Activated CD8-positive, alpha-beta T cell treated with anti-CD3 and anti-CD28 coated beads, Interleukin-2, amount 10 ng/mL, durations not matched to agents 7 days and 5 days (primary cell): ENCODE measurements around the gene ALS2CL. TPM values are rescaled to one million over a fixed set of nuclear protein-coding genes. Genes with fewer than 3 reads are reported as not detected.

Source experiments
- ATAC-seq: fragments of 150-1000 bp; cut with Tn5 transposase; one replicate; pipeline ENCODE4 v1.10.0; 2021; ENCODE audit warnings: moderate library complexity
- CTCF ChIA-PET: fragments of 350-600 bp; sonication (Branson Sonifier 250); formaldehyde crosslinking; loops from one replicate; lab custom pipeline; 2021; ENCODE audit warnings: antibody characterized with exemption; lab: Charles Lee
- POLR2A ChIA-PET: fragments of 350-600 bp; sonication (Branson Sonifier 250); formaldehyde crosslinking; loops from one replicate; lab custom pipeline; 2021; ENCODE audit warnings: antibody characterized with exemption; lab: Charles Lee
- DNase-seq: peaks from one replicate; pipeline ENCODE4 v3.0.0-alpha.2; 2020
- H3K27ac Mint-ChIP-seq: one replicate; pipeline ENCODE4 v1.8.0; 2021; ENCODE audit warnings: mild to moderate bottlenecking, mixed read lengths
- H3K27me3 Mint-ChIP-seq: one replicate; pipeline ENCODE4 v1.8.0; 2021; ENCODE audit warnings: low read depth, mixed read lengths
- H3K36me3 Mint-ChIP-seq: one replicate; pipeline ENCODE4 v1.8.0; 2021; ENCODE audit warnings: low read depth, mixed read lengths
- H3K4me1 Mint-ChIP-seq: one replicate; pipeline ENCODE4 v1.8.0; 2021; ENCODE audit warnings: low read depth, mixed read lengths
- H3K4me3 Mint-ChIP-seq: one replicate; pipeline ENCODE4 v1.8.0; 2021; ENCODE audit warnings: mild to moderate bottlenecking, mixed read lengths
- H3K9me3 Mint-ChIP-seq: one replicate; pipeline ENCODE4 v1.8.0; 2022; ENCODE audit warnings: mixed read lengths; ENCODE audit not compliant: insufficient read depth
- total RNA-seq, 2 experiments: library from RNA; stranded (reverse); gene quantifications; one replicate each; pipeline ENCODE4 v1.2.3, GENCODE V29; 2021

ALS2CL gene
- total RNA-seq, 2 experiments from 2014 or later, result 1.3 to 1.4 TPM

- H3K36me3 Mint-ChIP-seq, result no peaks in the 10 kb centered on the region
- POLR2A ChIA-PET, result interaction anchor here (0.6 kb wide), 1 partner anchor 635 kb away, joined by 4 read pairs; no protein-coding TSS in a partner anchor
- DNase-seq (no peak), ATAC-seq (no peak)
- no peak overlapping the region for H3K27ac Mint-ChIP-seq
- H3K27me3 Mint-ChIP-seq, result no peaks in the 10 kb centered on the region
- H3K4me3 Mint-ChIP-seq, result no peak overlapping the region
- no peaks in the 10 kb centered on the region for H3K4me1 Mint-ChIP-seq
- CTCF ChIA-PET, result no interaction called here
- no peaks in the 10 kb centered on the region for H3K9me3 Mint-ChIP-seq
These were observed 21.7 kb downstream of the ALS2CL start for GRCh38 chr3:46671541-46672348.

DNA sequence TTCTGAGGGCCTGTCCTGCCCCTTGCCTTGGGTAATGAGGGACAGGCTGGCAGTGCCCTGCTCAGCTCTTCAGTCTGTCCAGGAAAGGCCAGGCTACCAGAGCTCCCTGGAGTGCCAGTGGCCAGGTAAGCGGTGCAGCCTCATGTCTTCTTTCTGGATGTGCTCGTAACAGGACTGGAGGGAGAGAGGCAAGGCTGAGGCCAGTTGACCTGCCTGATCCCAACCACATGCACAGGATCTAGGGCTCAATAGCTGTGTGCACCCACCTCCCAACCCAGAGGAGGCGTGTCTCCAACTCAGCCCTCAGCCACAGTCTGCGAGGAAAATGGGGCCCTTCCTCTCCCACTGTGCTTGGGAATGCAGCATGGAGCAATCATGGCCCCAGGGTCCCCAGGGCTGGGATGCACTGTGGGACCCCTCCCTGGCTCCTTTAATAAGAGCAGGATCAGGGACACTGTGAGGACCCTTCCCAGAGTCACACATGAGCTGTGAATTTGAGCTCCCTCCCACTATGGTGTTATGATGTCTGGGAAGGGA lies 22.5 kb downstream of the ALS2CL start:
- DNase-seq, result no peak
- ChIA-PET CTCF (no interaction called here), POLR2A (no interaction called here)
- H3K36me3 Mint-ChIP-seq, result no peaks in the 10 kb centered on the region
- no peak for ATAC-seq
- H3K9me3 Mint-ChIP-seq, result no peaks in the 10 kb centered on the region
- no peaks in the 10 kb centered on the region for H3K4me1 Mint-ChIP-seq
- H3K27me3 Mint-ChIP-seq, result no peaks in the 10 kb centered on the region
- no peak overlapping the region for H3K27ac Mint-ChIP-seq
- no peak overlapping the region for H3K4me3 Mint-ChIP-seq

- DNase-seq (no peak), ATAC-seq (no peak)
- Mint-ChIP-seq H3K4me1 (no peaks in the 10 kb centered on the region), H3K27ac (no peak overlapping the region), H3K9me3 (no peaks in the 10 kb centered on the region), H3K27me3 (no peaks in the 10 kb centered on the region), H3K4me3 (no peak overlapping the region), H3K36me3 (no peaks in the 10 kb centered on the region)
- POLR2A ChIA-PET, result no interaction called here
- CTCF ChIA-PET, result no interaction called here
These were observed 23.2 kb downstream of the ALS2CL start for GRCh38 chr3:46670000-46670890.

GRCh38 chr3:46669191-46669999 lies 24.1 kb downstream of the ALS2CL start:
- Mint-ChIP-seq H3K4me3 (no peak overlapping the region), H3K27me3 (no peaks in the 10 kb centered on the region), H3K4me1 (no peaks in the 10 kb centered on the region), H3K9me3 (no peaks in the 10 kb centered on the region), H3K27ac (no peak overlapping the region), H3K36me3 (no peaks in the 10 kb centered on the region)
- ChIA-PET CTCF (interaction anchor here (1.2 kb wide), 1 partner anchor 40 kb away, joined by 3 read pairs; no protein-coding TSS in a partner anchor), POLR2A (no interaction called here)
- ATAC-seq (no peak), DNase-seq (no peak)

- CTCF ChIA-PET, result interaction anchor here (1.2 kb wide), 1 partner anchor 39 kb away, joined by 3 read pairs; no protein-coding TSS in a partner anchor
These were observed 24.9 kb downstream of the ALS2CL start for GRCh38 chr3:46668591-46668990.

GRCh38 chr3:46668116-46668515 lies 25.4 kb downstream of the ALS2CL start:
- Mint-ChIP-seq H3K27ac (no peak overlapping the region), H3K27me3 (no peaks in the 10 kb centered on the region), H3K9me3 (no peaks in the 10 kb centered on the region), H3K36me3 (no peaks in the 10 kb centered on the region), H3K4me1 (no peaks in the 10 kb centered on the region), H3K4me3 (no peak overlapping the region)
- DNase-seq (no peak), ATAC-seq (no peak)
- POLR2A ChIA-PET, result no interaction called here
- CTCF ChIA-PET, result interaction anchor here (1.2 kb wide), 1 partner anchor 39 kb away, joined by 3 read pairs; no protein-coding TSS in a partner anchor

More at GRCh38 chr3:46668591-46668990, 24.9 kb downstream of the ALS2CL start:
- POLR2A ChIA-PET, result no interaction called here
- ATAC-seq (no peak), DNase-seq (no peak)
- Mint-ChIP-seq H3K27ac (no peak overlapping the region), H3K36me3 (no peaks in the 10 kb centered on the region), H3K27me3 (no peaks in the 10 kb centered on the region), H3K9me3 (no peaks in the 10 kb centered on the region), H3K4me3 (no peak overlapping the region), H3K4me1 (no peaks in the 10 kb centered on the region)

GRCh38 chr3:46667657-46668056 lies 25.8 kb downstream of the ALS2CL start:
- ChIA-PET POLR2A (no interaction called here), CTCF (no interaction called here)
- no peaks in the 10 kb centered on the region for H3K9me3 Mint-ChIP-seq
- no peaks in the 10 kb centered on the region for H3K27me3 Mint-ChIP-seq
- no peaks in the 10 kb centered on the region for H3K36me3 Mint-ChIP-seq
- no peaks in the 10 kb centered on the region for H3K4me1 Mint-ChIP-seq
- H3K4me3 Mint-ChIP-seq, result no peak overlapping the region
- ATAC-seq, result no peak
- no peak overlapping the region for H3K27ac Mint-ChIP-seq
- no peak for DNase-seq

GRCh38 chr3:46667061-46667621 lies 26.3 kb downstream of the ALS2CL start:
- ChIA-PET POLR2A (no interaction called here), CTCF (no interaction called here)
- Mint-ChIP-seq H3K27me3 (no peaks in the 10 kb centered on the region), H3K9me3 (no peaks in the 10 kb centered on the region), H3K4me3 (no peak overlapping the region), H3K36me3 (no peaks in the 10 kb centered on the region), H3K4me1 (no peaks in the 10 kb centered on the region), H3K27ac (no peak overlapping the region)
- ATAC-seq (no peak), DNase-seq (no peak)

GRCh38 chr3:46666453-46666845 lies 27.0 kb downstream of the ALS2CL start:
- ChIA-PET CTCF (no interaction called here), POLR2A (no interaction called here)
- H3K27me3 Mint-ChIP-seq, result no peaks in the 10 kb centered on the region
- H3K4me1 Mint-ChIP-seq, result no peaks in the 10 kb centered on the region
- H3K27ac Mint-ChIP-seq, result no peak overlapping the region
- no peak for DNase-seq
- no peak for ATAC-seq
- H3K9me3 Mint-ChIP-seq, result no peaks in the 10 kb centered on the region
- H3K4me3 Mint-ChIP-seq, result no peak overlapping the region
- no peaks in the 10 kb centered on the region for H3K36me3 Mint-ChIP-seq

- H3K36me3 Mint-ChIP-seq, result no peaks in the 10 kb centered on the region
- H3K27me3 Mint-ChIP-seq, result no peaks in the 10 kb centered on the region
- no peak overlapping the region for H3K4me3 Mint-ChIP-seq
- DNase-seq, result no peak
- no peak for ATAC-seq
- no peaks in the 10 kb centered on the region for H3K9me3 Mint-ChIP-seq
- no peak overlapping the region for H3K27ac Mint-ChIP-seq
- H3K4me1 Mint-ChIP-seq, result no peaks in the 10 kb centered on the region
- ChIA-PET CTCF (no interaction called here), POLR2A (no interaction called here)
These were observed 27.6 kb downstream of the ALS2CL start for GRCh38 chr3:46665763-46666452.
